AG04449 (cell line): ENCODE measurements around the gene UNC13D.
A peak's percentile ranks its signal among the peaks of the same experiment; 100 is the strongest.

Source experiments
- CTCF ChIA-PET: fragments of 350-600 bp; formaldehyde crosslinking; extraction: SDS; loops from one replicate; lab custom pipeline; 2021; ENCODE audit warnings: antibody characterized with exemption; lab: Yijun Ruan, JAX
- POLR2A ChIA-PET: fragments of 400-600, 350-600 bp; formaldehyde crosslinking; extraction: SDS; loops from one replicate; lab custom pipeline; 2020; ENCODE audit warnings: antibody characterized with exemption, inconsistent platforms; lab: Yijun Ruan, JAX
- DNase-seq: peaks from one replicate; pipeline ENCODE4 v3.0.0-alpha.2; 2010; ENCODE audit warnings: low read depth, low spot score
- H3K4me3 ChIP-seq: 2 replicates; pipeline ENCODE4 v1.5.1; 2011; ENCODE audit warnings: low read depth, mild to moderate bottlenecking, control low read depth, low read length
- CTCF ChIP-seq: IDR thresholded peaks from one replicate; pipeline ENCODE4 v1.5.1; 2011; ENCODE audit warnings: mild to moderate bottlenecking, moderate library complexity, low read length, control low read depth, inconsistent platforms; ENCODE audit not compliant: insufficient read depth; ENCODE audit errors: missing control alignments

UNC13D gene

GRCh38 chr17:75793460-75793859 lies 50.7 kb downstream of the UNC13D start:
- DNase-seq: no peak
- ChIA-PET CTCF (interaction anchor here (0.9 to 2.5 kb wide), 4 partner anchors 9 to 52 kb away, joined by 3 to 16 read pairs (median 3); partner anchors contain the start of gene UNK), POLR2A (no interaction called here)
- H3K4me3 ChIP-seq: no peak overlapping the region
- TF ChIP-seq CTCF: no peak

- CTCF ChIA-PET: interaction anchor here (0.8 to 2.5 kb wide), 7 partner anchors 8 to 223 kb away, joined by 3 to 16 read pairs (median 6); no protein-coding TSS in a partner anchor
- POLR2A ChIA-PET: interaction anchor here (1.4 kb wide), 1 partner anchor 11 kb away, joined by 3 read pairs; no protein-coding TSS in a partner anchor
- no peak for TF ChIP-seq CTCF
Measured at GRCh38 chr17:75791254-75791653, 53.0 kb downstream of the UNC13D start.

GRCh38 chr17:75785016-75785890 lies 59.0 kb downstream of the UNC13D start:
- peak overlapping the region; percentile 79 for H3K4me3 ChIP-seq
- no peak for TF ChIP-seq CTCF
- DNase-seq: no peak
- CTCF ChIA-PET: interaction anchor here (1.0 to 1.5 kb wide), 8 partner anchors 8 to 71 kb away, joined by 3 to 5 read pairs (median 3); no protein-coding TSS in a partner anchor
- POLR2A ChIA-PET: interaction anchor here (0.7 to 1.0 kb wide), 3 partner anchors 9 to 233 kb away, joined by 3 to 4 read pairs (median 3); no protein-coding TSS in a partner anchor

More at GRCh38 chr17:75791254-75791653, 53.0 kb downstream of the UNC13D start:
- DNase-seq: no peak
- no peak overlapping the region for H3K4me3 ChIP-seq

- DNase-seq: peak; percentile 98
- ChIA-PET POLR2A (interaction anchor here (0.7 kb wide), 1 partner anchor 232 kb away, joined by 3 read pairs; no protein-coding TSS in a partner anchor), CTCF (interaction anchor here (0.9 to 3.3 kb wide), 8 partner anchors 8 to 121 kb away, joined by 3 to 25 read pairs (median 4); partner anchors contain the start of gene GALK1)
- TF ChIP-seq CTCF: no peak
- H3K4me3 ChIP-seq: peak within 1 kb of the TSS; percentile 79
Measured at GRCh38 chr17:75784473-75785015, 59.7 kb downstream of the UNC13D start, which contains the start of gene UNK. Gene UNK (plus strand): TSS chr17:75784806. CDS start chr17:75784881, 75 bp downstream.

GRCh38 chr17:75783803-75784472 lies 60.3 kb downstream of the UNC13D start:
- ChIA-PET POLR2A (interaction anchor here (0.6 to 1.0 kb wide), 3 partner anchors 11 to 231 kb away, joined by 3 read pairs; no protein-coding TSS in a partner anchor), CTCF (interaction anchor here (0.9 to 3.3 kb wide), 28 partner anchors 8 to 219 kb away, joined by 3 to 25 read pairs (median 5); partner anchors contain the start of genes GALK1, TRIM65 and WBP2)
- TF ChIP-seq CTCF: no peak
- no peak for DNase-seq
- H3K4me3 ChIP-seq: peak overlapping the region; percentile 54
